GM12872 (cell line): Measurements from ENCODE around the gene KLF6.

Experiments
- CTCF ChIP-seq: IDR thresholded peaks from 3 replicates; pipeline ENCODE4 v1.5.1; 2011; ENCODE audit warnings: low read depth, mild to moderate bottlenecking, low read length, moderate library complexity; ENCODE audit not compliant: insufficient read depth

The KLF6 gene

DNA sequence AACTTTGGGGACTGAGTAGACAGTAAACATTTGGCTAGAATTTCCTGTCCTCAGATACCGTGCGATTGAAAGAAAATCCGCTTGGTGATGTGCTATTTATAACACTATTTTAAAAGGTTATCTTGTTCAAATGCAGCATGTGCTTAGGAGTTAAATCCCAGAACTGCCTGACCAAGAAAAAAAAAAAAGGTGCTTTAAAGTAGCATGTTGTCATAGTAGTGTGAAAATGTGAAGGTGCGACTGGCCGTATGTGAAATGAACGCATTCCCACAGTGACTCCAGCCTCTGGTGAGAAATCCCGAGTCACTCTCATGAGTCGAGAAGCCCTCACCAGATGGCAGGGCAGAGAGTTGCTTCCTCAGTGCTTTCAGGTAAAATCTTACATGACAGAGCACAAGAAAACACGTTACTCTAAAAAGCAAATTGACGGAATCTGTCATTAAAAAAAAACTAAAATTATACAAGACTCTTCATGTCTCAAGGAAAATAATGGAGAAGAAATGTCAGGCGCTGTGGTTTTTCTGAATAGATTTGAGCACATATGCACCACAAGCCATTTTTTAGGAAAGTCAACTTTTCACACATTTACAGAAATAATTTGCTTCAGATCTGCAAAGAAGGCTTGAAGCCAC, 18.4 kb upstream of the KLF6 start:
- TF ChIP-seq CTCF = no peak

DNA sequence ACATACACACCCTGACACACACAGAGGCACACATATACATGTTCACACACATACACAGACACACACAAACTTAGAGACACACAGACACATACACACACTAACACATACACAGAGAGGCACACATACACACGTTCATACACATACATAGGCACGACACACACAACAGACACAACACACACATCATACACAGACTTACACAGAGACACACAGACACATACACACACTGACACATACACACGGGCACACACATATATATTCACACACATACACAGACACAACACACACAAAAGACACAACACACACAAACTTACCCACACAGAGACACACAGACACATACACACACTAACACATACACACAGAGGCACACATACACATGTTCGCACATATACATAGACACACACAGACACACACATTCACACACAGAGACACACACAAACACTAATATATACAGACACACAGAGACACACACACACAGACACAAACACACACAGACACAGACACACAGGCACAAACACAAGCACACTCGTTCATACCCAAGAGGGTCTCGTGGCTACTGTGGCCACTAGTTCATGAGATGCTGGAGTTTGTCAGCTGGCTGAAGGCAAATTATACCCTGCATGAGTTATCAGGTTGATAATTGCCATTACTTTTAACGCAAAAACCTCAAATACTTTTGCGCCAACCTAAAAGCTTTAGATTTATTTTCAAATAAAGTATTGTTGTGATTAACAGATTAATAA, 17.7 kb upstream of the KLF6 start:
- no peak for TF ChIP-seq CTCF

GRCh38 chr10:3801558-3802192, 16.7 kb upstream of the KLF6 start:
- no peak for TF ChIP-seq CTCF

DNA sequence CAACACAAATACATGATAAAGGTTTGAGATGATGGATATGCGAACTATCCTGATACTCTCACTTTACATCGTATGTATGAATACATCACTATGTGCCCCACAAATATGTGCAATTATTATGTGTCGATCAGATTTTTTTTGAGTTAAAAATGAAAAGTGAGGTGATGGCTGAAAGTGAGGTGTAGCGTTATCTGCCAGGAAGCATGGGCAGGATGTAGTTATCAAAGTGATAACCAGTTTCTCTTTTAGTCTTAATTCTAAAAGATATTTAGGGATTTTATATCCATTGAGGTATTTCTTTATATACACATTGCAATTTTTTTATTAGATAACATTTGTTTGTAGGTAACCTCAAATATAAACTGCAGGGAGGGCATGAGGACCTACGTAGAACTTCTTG, 15.6 kb upstream of the KLF6 start:
- TF ChIP-seq CTCF = no peak

GRCh38 chr10:3797750-3798149, 12.7 kb upstream of the KLF6 start:
- TF ChIP-seq CTCF = no peak

DNA sequence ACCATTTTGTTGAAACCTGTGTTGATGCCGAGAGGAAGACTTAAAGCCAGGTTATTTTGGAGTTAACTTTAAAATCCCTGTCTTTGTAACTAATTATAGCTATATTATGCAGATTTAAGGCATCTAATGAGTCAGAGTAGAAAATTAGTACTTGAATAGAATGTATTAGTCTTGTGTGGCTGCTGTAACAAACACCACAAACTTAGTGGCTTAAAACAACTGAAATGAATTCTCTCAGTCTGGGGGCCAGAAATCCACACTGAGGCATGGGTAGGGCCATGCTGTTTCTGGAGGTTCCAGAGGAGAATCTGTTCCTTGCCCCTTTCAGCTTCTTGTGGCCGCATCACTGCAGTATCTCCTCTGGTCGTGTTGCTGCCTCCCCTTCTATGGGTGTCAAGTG, 8.5 kb upstream of the KLF6 start:
- TF ChIP-seq CTCF = no peak

GRCh38 chr10:3792710-3793219, 7.8 kb upstream of the KLF6 start:
- no peak for TF ChIP-seq CTCF
